Endodermal cell (in vitro differentiated cells): ENCODE results near the gene CASQ2. TPM values are rescaled to one million over a fixed set of nuclear protein-coding genes. Genes with fewer than 3 reads are reported as not detected.

Experiments used
- DNase-seq: peaks from one replicate; pipeline ENCODE4 v3.0.0-alpha.2; 2017
- H3K27ac ChIP-seq: 2 replicates; pipeline ENCODE4 v1.5.1; 2013; ENCODE audit warnings: mild to moderate bottlenecking, low read depth, low read length, moderate library complexity
- H3K27me3 ChIP-seq: 2 replicates; pipeline ENCODE4 v1.6.1; 2013; ENCODE audit warnings: mild to moderate bottlenecking, low read length, moderate library complexity; ENCODE audit not compliant: insufficient read depth, control insufficient read depth, poor library complexity, severe bottlenecking
- H3K36me3 ChIP-seq: 2 replicates; pipeline ENCODE4 v1.7.0; 2013; ENCODE audit warnings: mild to moderate bottlenecking, low read length, moderate library complexity; ENCODE audit not compliant: control insufficient read depth, insufficient read depth
- H3K4me1 ChIP-seq: one replicate; pipeline ENCODE4 v1.7.0; 2013; ENCODE audit warnings: low read length; ENCODE audit not compliant: control insufficient read depth, insufficient read depth
- H3K4me3 ChIP-seq: 2 replicates; pipeline ENCODE4 v1.5.1; 2013; ENCODE audit warnings: mild to moderate bottlenecking, low read length, moderate library complexity
- H3K9ac ChIP-seq: 2 replicates; pipeline ENCODE4 v1.6.1; 2013; ENCODE audit warnings: mild to moderate bottlenecking, low read length, moderate library complexity; ENCODE audit not compliant: poor library complexity, severe bottlenecking; ENCODE audit errors: extremely low read depth
- H3K9me3 ChIP-seq: 2 replicates; pipeline ENCODE4 v1.6.1; 2013; ENCODE audit warnings: mild to moderate bottlenecking, low read length, moderate library complexity; ENCODE audit not compliant: control insufficient read depth
- H3K27ac Mint-ChIP-seq: 2 replicates; pipeline ENCODE4 v1.8.0; 2020; ENCODE audit warnings: mixed read lengths
- H3K27me3 Mint-ChIP-seq: 2 replicates; pipeline ENCODE4 v1.8.0; 2021; ENCODE audit warnings: mild to moderate bottlenecking, mixed read lengths; ENCODE audit not compliant: insufficient read depth
- H3K36me3 Mint-ChIP-seq: 2 replicates; pipeline ENCODE4 v1.8.0; 2020; ENCODE audit warnings: low read depth, mixed read lengths
- H3K4me1 Mint-ChIP-seq: 2 replicates; pipeline ENCODE4 v1.8.0; 2020; ENCODE audit warnings: mixed read lengths
- H3K4me3 Mint-ChIP-seq: 2 replicates; pipeline ENCODE4 v1.8.0; 2020; ENCODE audit warnings: mild to moderate bottlenecking, moderate library complexity, mixed read lengths
- H3K9me3 Mint-ChIP-seq: 2 replicates; pipeline ENCODE4 v1.8.0; 2020; ENCODE audit warnings: mild to moderate bottlenecking, mixed read lengths
- WGBS, 2 experiments: methylation state at CpG; one replicate each; pipeline versions ENCODE4 v1.1.5 to v1.1.7; 2013; ENCODE audit warnings: missing lambda C conversion rate in 2 of 2, mixed read lengths in 1 of 2; ENCODE audit not compliant: insufficient coverage in 1 of 2, insufficient read length in 1 of 2; 5-methylcytosine and 5-hydroxymethylcytosine counted together
- total RNA-seq, 2 donors: library from RNA; stranded (reverse); fragmentation: NEBNext Ultra II Directional in 1 of 2; extraction: Animal tissue kit (Norgen Biotek cat#: 25700) in 1 of 2; gene quantifications; 2 replicates in 1 of 2; 3 replicates in 1 of 2; pipeline ENCODE4 v1.2.1, GENCODE V29; 2021
- TF ChIP-seq, protein P1 (sequence below): fragments of 200-600 bp; sonication (generic); conservative IDR thresholded peaks from 2 replicates; pipeline ENCODE4 v1.5.0; 2021; ENCODE audit warnings: antibody characterized with exemption, mild to moderate bottlenecking

The CASQ2 gene
- total RNA-seq, 2 donors from 2014 or later: not detected

- Mint-ChIP-seq H3K27me3 (no peaks in the 10 kb centered on the region), H3K36me3 (no peaks in the 10 kb centered on the region), H3K4me1 (peaks cover 10% of the 10 kb centered on the region), H3K9me3 (no peaks in the 10 kb centered on the region), H3K27ac (peak overlapping the region; percentile 82), H3K4me3 (peak overlapping the region; percentile 40)
- 37 to 77% methylated on average over 4 to 10 of the region's 10 CpGs for WGBS, 2 experiments
- Histone ChIP-seq H3K27me3 (no peaks in the 10 kb centered on the region), H3K9me3 (no peaks in the 10 kb centered on the region), H3K36me3 (no peaks in the 10 kb centered on the region), H3K27ac (no peak overlapping the region), H3K4me1 (peaks cover 5% of the 10 kb centered on the region), H3K4me3 (peak overlapping the region; percentile 43), H3K9ac (no peak overlapping the region)
- peak; percentile 92 for DNase-seq
- TF ChIP-seq, protein P1, sequence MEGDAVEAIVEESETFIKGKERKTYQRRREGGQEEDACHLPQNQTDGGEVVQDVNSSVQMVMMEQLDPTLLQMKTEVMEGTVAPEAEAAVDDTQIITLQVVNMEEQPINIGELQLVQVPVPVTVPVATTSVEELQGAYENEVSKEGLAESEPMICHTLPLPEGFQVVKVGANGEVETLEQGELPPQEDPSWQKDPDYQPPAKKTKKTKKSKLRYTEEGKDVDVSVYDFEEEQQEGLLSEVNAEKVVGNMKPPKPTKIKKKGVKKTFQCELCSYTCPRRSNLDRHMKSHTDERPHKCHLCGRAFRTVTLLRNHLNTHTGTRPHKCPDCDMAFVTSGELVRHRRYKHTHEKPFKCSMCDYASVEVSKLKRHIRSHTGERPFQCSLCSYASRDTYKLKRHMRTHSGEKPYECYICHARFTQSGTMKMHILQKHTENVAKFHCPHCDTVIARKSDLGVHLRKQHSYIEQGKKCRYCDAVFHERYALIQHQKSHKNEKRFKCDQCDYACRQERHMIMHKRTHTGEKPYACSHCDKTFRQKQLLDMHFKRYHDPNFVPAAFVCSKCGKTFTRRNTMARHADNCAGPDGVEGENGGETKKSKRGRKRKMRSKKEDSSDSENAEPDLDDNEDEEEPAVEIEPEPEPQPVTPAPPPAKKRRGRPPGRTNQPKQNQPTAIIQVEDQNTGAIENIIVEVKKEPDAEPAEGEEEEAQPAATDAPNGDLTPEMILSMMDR: peak; percentile 86
These were observed 3.4 kb upstream of the CASQ2 start for GRCh38 chr1:115771847-115772457.

- Mint-ChIP-seq H3K4me1 (peaks cover 10% of the 10 kb centered on the region), H3K27me3 (no peaks in the 10 kb centered on the region), H3K36me3 (no peaks in the 10 kb centered on the region), H3K27ac (peak overlapping the region; percentile 82), H3K4me3 (peak overlapping the region; percentile 40), H3K9me3 (no peaks in the 10 kb centered on the region)
- H3K27ac ChIP-seq: no peak overlapping the region
- H3K27me3 ChIP-seq: no peaks in the 10 kb centered on the region
- H3K36me3 ChIP-seq: no peaks in the 10 kb centered on the region
- H3K9me3 ChIP-seq: no peaks in the 10 kb centered on the region
- H3K4me3 ChIP-seq: peak overlapping the region; percentile 43
- DNase-seq: no peak
- 66 to 69% methylated on average over 12 to 14 of the region's 14 CpGs for WGBS, 2 experiments
- TF ChIP-seq, protein P1: no peak
- no peak overlapping the region for H3K9ac ChIP-seq
- peaks cover 5% of the 10 kb centered on the region for H3K4me1 ChIP-seq
These were observed 2.8 kb upstream of the CASQ2 start for GRCh38 chr1:115771094-115771846.

- Histone ChIP-seq H3K9ac (no peak overlapping the region), H3K27me3 (no peaks in the 10 kb centered on the region), H3K4me3 (no peak overlapping the region), H3K27ac (no peak overlapping the region), H3K36me3 (no peaks in the 10 kb centered on the region), H3K9me3 (no peaks in the 10 kb centered on the region), H3K4me1 (peaks cover 5% of the 10 kb centered on the region)
- H3K4me3 Mint-ChIP-seq: no peak overlapping the region
- 94% methylated on average over 4 of the region's 4 CpGs; no CpG with 5 or more reads in 1 of the 2 experiments for WGBS, 2 experiments
- H3K4me1 Mint-ChIP-seq: peaks cover 12% of the 10 kb centered on the region
- DNase-seq: no peak
- H3K27ac Mint-ChIP-seq: no peak overlapping the region
- no peaks in the 10 kb centered on the region for H3K27me3 Mint-ChIP-seq
- H3K9me3 Mint-ChIP-seq: no peaks in the 10 kb centered on the region
- TF ChIP-seq, protein P1: no peak
- no peaks in the 10 kb centered on the region for H3K36me3 Mint-ChIP-seq
These were observed 1.1 kb downstream of the CASQ2 start for GRCh38 chr1:115767403-115767802.
